Stimulated activated CD4-positive, alpha-beta T cell treated with anti-CD3 and anti-CD28 coated beads, Interleukin-15, amount 100 ng/mL, for 1 hour (primary cell): ENCODE results near the gene BEND3.

Experiments used
- DNase-seq, 2 donors: peaks; one replicate each; pipeline ENCODE4 v3.0.0-alpha.2; 2020; ENCODE audit warnings: low read depth in 1 of 2, low spot score in 1 of 2

Gene BEND3

DNA sequence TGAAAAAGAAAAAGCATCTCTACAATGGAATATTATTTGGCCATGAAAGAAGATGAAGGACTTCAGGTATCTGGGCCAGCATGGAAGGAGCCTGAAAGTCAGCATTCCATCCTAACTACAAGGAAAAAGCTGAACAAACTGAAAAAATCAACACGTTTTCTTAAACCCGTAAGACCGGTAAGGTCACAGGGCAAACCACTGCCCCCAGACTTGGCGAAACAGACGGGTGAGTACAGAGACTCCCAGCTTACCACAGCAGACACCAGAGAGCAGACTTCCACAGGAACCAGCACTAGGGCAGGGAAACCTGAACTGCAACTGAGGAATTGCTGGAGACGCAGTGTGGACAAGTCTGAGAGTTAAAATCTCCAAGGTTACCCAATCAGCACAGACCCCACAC, 31.4 kb downstream of the BEND3 start:
- no peak for DNase-seq

- no peak for DNase-seq
Measured at GRCh38 chr6:107083047-107083768, 32.1 kb downstream of the BEND3 start.

DNA sequence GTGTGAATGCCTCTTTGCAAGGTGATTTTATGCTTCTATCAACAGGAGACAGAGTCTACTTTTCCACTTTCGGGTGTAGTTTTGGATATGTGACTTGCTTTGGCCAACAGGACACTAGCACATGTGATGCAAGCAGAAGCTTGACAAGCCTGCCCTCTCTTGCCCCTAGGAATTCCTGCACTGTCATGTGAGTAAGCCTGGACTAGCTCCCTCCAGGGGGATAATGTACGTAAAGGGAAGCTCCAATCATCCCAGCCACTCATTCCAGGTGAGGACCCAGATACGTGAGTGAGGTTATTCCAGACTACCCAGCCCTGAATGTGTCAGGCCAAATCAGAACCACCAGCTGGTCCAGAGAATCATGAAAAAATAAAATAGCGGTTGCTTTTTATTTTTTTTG, 33.3 kb downstream of the BEND3 start:
- DNase-seq, result no peak

- no peak for DNase-seq
Measured at GRCh38 chr6:107080036-107080435, 35.3 kb downstream of the BEND3 start.

DNA sequence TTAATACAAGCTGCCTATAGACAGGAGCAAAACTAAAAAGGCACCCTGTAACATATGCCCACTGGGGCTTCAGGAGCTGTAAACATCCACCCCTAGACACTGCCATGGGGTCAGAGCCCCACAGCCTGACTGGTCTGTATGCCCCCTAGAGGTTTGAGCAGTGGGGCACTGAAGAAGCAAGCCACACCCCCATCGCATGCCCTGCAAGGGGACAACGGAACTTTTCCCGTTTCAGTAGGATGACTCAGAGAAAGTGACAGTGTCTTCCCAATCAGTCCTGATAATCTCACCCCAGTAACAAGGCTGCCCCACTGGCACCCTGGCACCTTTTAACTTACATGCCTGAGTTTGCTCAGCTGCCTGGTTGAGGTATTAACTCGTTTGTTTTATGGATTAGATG, 35.9 kb downstream of the BEND3 start:
- no peak for DNase-seq

DNA sequence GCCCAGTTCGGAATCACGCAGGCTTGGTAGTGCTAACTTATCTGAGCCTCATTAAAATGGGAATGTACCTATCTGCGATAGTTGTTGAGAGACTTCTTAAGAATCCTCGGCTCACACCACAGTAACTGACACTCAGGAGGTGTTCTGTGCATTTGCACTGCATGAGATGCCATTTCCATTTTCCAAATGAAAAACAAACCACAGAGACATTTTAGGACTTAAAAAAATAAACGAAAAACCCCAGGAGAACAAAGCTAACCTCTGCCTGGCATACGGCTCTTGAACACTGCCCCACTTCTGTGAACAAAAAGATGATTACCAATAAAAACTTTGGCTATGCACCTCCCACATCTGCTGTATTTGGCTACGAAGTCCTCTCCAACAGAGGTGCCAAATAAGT, 37.6 kb downstream of the BEND3 start:
- no peak for DNase-seq

GRCh38 chr6:107075951-107076381, 39.3 kb downstream of the BEND3 start:
- no peak for DNase-seq

DNA sequence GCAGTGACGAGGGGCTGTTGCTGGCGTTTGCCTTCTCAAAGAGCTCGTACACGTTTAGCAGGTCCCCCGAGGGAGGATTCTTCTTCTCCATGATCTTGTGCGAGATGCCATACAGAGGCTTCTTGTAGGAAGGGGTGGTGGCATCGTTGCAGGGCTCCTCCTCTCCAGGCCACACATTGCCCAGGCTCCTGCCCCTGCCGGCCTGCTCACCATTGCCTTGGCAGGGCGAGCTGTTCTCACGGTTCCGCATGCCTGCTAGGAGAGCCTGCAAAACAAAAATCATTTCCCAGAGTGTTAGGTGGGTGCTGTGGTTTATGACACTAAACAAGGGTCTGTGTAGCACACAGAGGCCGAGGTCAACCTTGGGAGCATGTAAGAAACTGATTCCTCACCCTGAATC, 44.6 kb downstream of the BEND3 start:
- no peak for DNase-seq

- DNase-seq, result no peak
Measured at GRCh38 chr6:107069631-107070548, 45.4 kb downstream of the BEND3 start.

DNA sequence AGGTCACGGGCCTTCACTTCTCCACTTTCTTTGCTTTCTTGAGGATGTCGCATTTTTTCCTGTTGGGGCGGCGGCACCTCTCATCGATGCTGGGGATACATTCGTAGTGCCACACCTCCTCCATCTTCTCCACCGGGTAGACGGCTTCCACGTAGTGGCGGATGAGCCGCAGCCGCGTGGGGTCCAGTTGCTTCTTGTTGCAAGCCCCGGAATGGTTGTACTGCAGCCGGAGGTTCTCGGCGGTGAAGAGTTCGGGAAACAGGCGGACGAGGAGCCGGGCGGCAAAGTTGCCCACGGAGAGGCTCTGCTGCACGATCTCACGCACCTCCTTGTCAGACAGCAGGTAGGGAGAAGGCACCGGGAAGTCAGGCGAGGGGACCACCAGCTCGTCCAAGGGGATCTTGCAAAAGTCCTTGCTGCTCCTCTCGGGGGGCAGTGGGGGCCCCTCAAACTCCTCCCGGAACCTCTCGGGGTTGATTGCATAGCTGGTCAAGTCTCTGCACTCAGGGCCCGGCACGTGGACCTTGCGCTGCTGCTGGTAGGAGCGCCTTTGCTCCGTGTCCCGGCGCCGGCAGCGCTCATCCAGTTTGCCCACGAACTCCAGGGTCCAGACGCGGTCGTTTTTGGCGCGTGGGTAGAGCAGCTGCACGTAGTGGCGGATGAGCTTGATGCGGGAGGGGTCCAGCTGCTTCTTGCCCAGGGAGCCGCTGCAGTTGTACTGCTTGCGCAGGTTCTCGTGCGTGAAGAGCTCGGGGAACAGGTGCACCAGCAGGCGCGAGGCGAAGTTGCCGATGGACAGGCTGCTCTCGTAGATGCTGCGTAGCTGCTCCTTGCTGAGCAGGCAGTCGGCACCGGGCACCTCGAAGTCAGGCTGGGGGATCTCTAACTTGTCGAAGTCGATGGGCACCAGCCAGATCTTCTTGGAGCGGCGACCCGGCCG, 46.4 kb downstream of the BEND3 start:
- DNase-seq, result no peak

- no peak for DNase-seq
Measured at GRCh38 chr6:107066697-107067659, 48.3 kb downstream of the BEND3 start.

- DNase-seq, result no peak
Measured at GRCh38 chr6:107064579-107065065, 50.7 kb downstream of the BEND3 start.

DNA sequence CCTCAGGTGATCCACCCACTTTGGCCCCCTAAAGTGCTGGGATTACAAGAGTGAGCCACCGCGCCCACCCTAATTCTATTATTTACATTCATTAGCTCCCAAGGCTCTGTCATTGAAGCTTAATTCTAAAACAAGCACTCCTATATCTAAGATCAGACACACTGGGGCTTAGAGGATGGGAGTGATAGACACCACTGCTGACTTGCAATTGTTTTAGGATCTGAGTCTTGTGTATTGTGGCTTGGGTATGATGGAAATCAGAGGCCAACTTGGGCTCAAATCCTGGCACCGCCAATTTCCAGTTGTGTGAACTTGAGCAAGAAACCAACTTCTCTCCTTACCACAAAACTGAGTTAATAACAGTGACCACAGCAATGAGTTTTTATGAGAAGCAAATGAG, 52.6 kb downstream of the BEND3 start:
- DNase-seq, result no peak

DNA sequence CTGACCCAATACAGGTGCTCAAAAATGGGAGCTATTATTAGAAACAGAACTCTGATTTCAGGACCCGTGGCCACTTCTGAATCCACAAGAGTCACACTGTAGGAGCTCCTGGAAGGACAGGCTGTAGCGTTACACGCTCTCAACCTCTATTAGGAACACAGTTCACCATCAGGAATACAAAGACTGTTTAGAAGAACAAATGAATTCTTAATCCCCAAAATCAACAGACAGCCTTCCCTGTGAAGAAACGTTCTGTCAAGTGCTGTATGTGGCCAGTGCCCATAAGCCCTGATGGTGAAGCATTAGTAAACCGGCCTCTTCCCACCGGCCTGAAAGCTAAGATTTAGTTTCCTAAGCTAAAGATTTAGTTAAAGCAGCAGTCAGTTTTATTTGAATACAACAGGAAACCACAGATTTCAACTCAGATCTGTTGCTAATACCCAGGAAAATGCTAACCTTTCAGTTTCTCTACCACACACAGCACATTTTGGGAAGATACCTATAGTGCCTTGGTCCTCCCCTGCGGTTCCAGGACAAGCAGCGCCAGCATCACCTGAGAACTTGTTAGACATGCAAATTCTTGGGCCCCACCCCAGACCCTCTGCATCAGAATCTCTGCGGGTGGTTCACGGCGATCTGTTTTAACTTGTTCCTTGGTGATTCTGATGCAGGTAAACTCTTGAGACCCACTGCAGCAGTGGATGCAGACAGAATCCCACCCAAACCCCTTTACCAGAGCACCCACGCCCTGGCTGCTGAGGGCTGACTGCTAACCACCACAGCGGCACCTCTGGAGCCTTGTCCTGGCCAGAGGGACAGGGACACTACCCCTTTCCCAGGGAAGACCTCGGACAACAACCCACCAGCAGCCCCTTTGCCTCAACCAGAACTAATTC, 53.9 kb downstream of the BEND3 start:
- no peak for DNase-seq

DNA sequence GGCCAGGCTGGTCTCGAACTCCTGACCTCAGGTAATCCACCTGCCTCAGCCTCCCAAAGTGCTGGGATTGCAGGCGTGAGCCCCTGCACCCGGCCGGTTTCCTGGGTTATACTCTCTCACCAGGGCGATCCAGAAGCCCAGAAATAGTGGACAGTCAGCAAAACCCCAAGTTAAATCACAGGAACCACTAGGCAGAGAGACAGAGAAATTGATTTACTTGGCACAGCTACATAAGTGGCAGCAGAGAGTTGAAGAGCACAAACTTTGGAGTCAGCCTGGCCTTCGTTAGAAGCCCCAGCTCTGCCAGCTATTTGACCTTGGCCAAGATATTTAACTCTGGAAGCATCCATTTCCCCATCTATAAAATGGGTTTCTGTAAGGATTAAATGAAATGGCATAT, 54.6 kb downstream of the BEND3 start:
- no peak for DNase-seq

DNA sequence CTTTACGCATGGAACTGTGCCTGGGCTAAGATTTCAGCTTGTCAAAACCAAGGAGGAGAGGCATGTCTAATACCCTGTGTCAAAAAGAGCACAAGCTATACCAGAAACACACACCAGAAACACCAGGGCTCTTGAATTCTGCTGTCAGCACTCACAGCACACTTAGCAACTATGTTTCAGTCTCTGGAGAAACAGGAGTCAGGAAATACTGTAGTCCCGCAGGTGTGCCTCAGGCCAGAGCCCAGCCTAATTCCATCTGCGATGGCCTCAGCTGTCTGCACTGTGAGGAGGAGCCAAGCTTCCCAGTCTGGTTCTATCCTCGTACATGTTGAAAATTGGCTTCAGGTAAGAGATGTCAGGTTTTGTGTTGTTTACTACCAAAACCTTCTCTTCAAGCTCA, 55.7 kb downstream of the BEND3 start:
- no peak for DNase-seq

DNA sequence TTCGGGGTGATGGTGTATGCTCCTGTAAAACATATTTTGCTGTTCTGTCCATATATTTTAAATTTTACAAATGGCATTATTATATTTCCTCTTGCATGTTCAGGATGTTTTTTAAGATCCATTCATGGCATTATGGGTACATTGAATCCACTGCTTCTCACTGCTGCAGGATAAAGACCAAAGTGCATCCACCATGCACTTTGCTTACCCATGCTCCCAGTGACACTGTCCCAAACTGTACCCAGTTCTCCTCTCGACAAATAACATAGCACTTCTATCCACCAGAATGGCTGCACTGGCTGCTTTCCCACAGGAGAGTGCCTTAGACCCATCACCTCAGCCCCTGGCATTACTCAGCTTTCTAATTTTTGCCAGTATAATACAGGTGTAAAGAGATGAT, 57.6 kb downstream of the BEND3 start:
- no peak for DNase-seq

DNA sequence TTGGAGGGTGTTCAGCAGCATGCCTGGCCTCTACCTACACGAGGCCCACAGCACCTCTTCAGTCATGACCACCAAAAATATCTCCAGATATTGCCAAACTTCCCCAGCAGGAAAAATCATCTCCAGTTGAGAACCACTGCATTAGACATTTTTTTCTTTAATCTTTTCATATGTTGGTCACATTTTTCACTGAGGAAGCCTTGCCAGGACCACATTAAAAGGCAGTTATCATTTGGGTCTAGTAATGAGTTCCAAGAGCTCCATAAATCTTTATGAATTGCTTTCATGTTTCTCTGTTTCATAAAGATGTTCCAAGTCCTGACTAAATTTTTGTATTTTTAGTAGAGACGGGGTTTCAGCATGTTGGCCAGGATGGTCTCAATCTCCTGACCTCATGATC, 58.5 kb downstream of the BEND3 start:
- DNase-seq, result no peak

DNA sequence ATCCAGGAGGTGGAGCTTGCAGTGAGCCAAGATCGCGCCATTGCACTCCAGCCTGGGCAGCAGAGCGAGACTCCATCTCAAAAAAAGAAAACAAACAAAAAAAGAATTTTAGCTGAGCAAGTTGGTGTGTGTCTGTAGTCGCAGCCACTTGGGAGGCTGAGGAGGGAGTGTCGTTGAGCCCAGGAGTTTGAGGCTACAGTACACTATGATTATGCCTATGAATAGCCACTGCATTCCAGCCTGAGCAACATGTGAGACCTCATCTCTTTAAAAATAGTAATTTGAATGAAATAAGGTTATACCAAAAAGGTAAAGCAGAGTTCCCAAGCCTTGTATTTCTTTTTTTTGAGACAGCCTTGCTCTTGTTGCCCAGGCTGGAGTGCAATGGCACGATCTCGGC, 67.5 kb downstream of the BEND3 start:
- no peak for DNase-seq
